ENCODE data around the gene ANKRD44.

- TF ChIP-seq CTCF (IDR thresholded peaks at IDR 0.05) (no peak), POLR2A (IDR thresholded peaks at IDR 0.05) (no peak), EP300 (IDR thresholded peaks at IDR 0.05) (no peak)
Observed at GRCh38 chr2:197163712-197164140, 146.9 kb downstream of the ANKRD44 start.

Data from gastroesophageal sphincter (tissue), 3 donors.